MCF 10A (cell line): ENCODE data around the gene GAGE12J. TPM values are rescaled to one million over a fixed set of nuclear protein-coding genes. Genes with fewer than 3 reads are reported as not detected.
"Not testable (repeated sequence)": the region's sequence is repeated elsewhere in the genome, so short reads cannot be mapped to it uniquely, and the experiment has no call there.

Source experiments
- BruUV-seq: library from RNA; stranded (reverse); fragments of 400-500 nt; replicated peaks from 2 replicates; lab custom pipeline; 2021; lab: Mats Ljungman, UMichigan
- CTCF ChIA-PET: fragments of 300-600 bp; sonication (Branson Sonifier 250); formaldehyde crosslinking; extraction: SDS; loops from one replicate; lab custom pipeline; 2021; ENCODE audit warnings: antibody characterized with exemption, inconsistent platforms; lab: Yijun Ruan, JAX
- POLR2A ChIA-PET: fragments of 300-600, 350-650 bp; sonication (Branson Sonifier 250); formaldehyde crosslinking; extraction: SDS; loops from one replicate; lab custom pipeline; 2020; ENCODE audit warnings: antibody characterized with exemption, inconsistent platforms; lab: Yijun Ruan, JAX
- DNase-seq: peaks from one replicate; pipeline ENCODE4 v3.0.0-alpha.2; 2018; ENCODE audit not compliant: unreplicated experiment
- H3K27ac Mint-ChIP-seq: one replicate; pipeline ENCODE4 v1.8.0; 2022; ENCODE audit warnings: mild to moderate bottlenecking, low read depth, mixed read lengths; ENCODE audit not compliant: unreplicated experiment
- H3K27me3 Mint-ChIP-seq: one replicate; pipeline ENCODE4 v1.8.0; 2022; ENCODE audit warnings: mixed read lengths; ENCODE audit not compliant: insufficient read depth, unreplicated experiment
- H3K36me3 Mint-ChIP-seq: one replicate; pipeline ENCODE4 v1.8.0; 2022; ENCODE audit warnings: mild to moderate bottlenecking, moderate library complexity, mixed read lengths; ENCODE audit not compliant: insufficient read depth, unreplicated experiment
- H3K4me1 Mint-ChIP-seq: one replicate; pipeline ENCODE4 v1.8.0; 2022; ENCODE audit warnings: mixed read lengths; ENCODE audit not compliant: insufficient read depth, unreplicated experiment
- H3K4me3 Mint-ChIP-seq: one replicate; pipeline ENCODE4 v1.8.0; 2022; ENCODE audit warnings: mild to moderate bottlenecking, moderate library complexity, mixed read lengths; ENCODE audit not compliant: unreplicated experiment
- H3K9me3 Mint-ChIP-seq: one replicate; pipeline ENCODE4 v1.8.0; 2022; ENCODE audit warnings: mixed read lengths; ENCODE audit not compliant: unreplicated experiment
- CTCF ChIP-seq: fragments of 200-600 bp; IDR thresholded peaks from one replicate; pipeline ENCODE4 v1.8.0; 2022; ENCODE audit warnings: antibody characterized with exemption, mild to moderate bottlenecking; ENCODE audit not compliant: unreplicated experiment
- intact Hi-C: fragments of 100-400 bp; cut with micrococcal nuclease; formaldehyde crosslinking; loops from 2 replicates; pipeline ENCODE4 v1.14.1; 2022
- total RNA-seq: library from RNA; stranded (reverse); gene quantifications from 2 replicates; pipeline ENCODE4 v1.2.3, GENCODE V29; 2022

The GAGE12J gene
- total RNA-seq, 1 experiment from 2014 or later = not detected

- Mint-ChIP-seq H3K36me3 (no peaks in the 10 kb centered on the region), H3K27me3 (peaks cover 42% of the 10 kb centered on the region), H3K4me3 (no peak overlapping the region), H3K9me3 (no peaks in the 10 kb centered on the region), H3K27ac (no peak overlapping the region), H3K4me1 (no peaks in the 10 kb centered on the region)
- ChIA-PET CTCF (no interaction called here), POLR2A (no interaction called here)
- BruUV-seq = no TSS peak
- no peak for DNase-seq
- intact Hi-C loops = no loop called here
- TF ChIP-seq CTCF = no peak
Observed at GRCh38 chrX:49300703-49301102, 21.1 kb upstream of the GAGE12J start.

GRCh38 chrX:49303346-49303745 is 18.5 kb upstream of the GAGE12J start, which contains the start of gene GAGE10:
GAGE10 (plus strand) TSS chrX:49303646; CDS start chrX:49304860, 1,214 bp downstream.
- ChIA-PET CTCF (no interaction called here), POLR2A (no interaction called here)
- H3K4me1 Mint-ChIP-seq = peaks cover 1% of the 10 kb centered on the region
- H3K36me3 Mint-ChIP-seq = no peaks in the 10 kb centered on the region
- H3K27ac Mint-ChIP-seq = no peak within 1 kb of the TSS
- peaks cover 28% of the 10 kb centered on the region for H3K27me3 Mint-ChIP-seq
- no peak for DNase-seq
- H3K4me3 Mint-ChIP-seq = no peak within 1 kb of the TSS
- intact Hi-C loops = no loop called here
- TF ChIP-seq CTCF = no peak
- H3K9me3 Mint-ChIP-seq = no peaks in the 10 kb centered on the region
- no TSS peak for BruUV-seq

GRCh38 chrX:49307775-49308174 is 14.1 kb upstream of the GAGE12J start:
- CTCF ChIA-PET, H3K27ac Mint-ChIP-seq, DNase-seq, BruUV-seq, H3K36me3 Mint-ChIP-seq, H3K9me3 Mint-ChIP-seq, H3K4me3 Mint-ChIP-seq, POLR2A ChIA-PET, intact Hi-C loops: not testable (repeated sequence)
- Mint-ChIP-seq H3K27me3 (peaks cover 13% of the 10 kb centered on the region), H3K4me1 (peaks cover 15% of the 10 kb centered on the region)

GRCh38 chrX:49308604-49309269 is 13.1 kb upstream of the GAGE12J start:
- CTCF ChIA-PET = interaction anchor here (0.5 to 0.6 kb wide), 2 partner anchors 17 to 1687 kb away, joined by 3 to 4 read pairs; no protein-coding TSS in a partner anchor
- TF ChIP-seq CTCF = no peak
- intact Hi-C loops = no loop called here
- Mint-ChIP-seq H3K36me3 (no peaks in the 10 kb centered on the region), H3K4me1 (peaks cover 15% of the 10 kb centered on the region), H3K27me3 (peaks cover 13% of the 10 kb centered on the region), H3K27ac (peak overlapping the region; percentile 77), H3K9me3 (no peaks in the 10 kb centered on the region), H3K4me3 (peak overlapping the region; percentile 41)
- POLR2A ChIA-PET = no interaction called here
- no TSS peak for BruUV-seq
- DNase-seq = no peak
